Panc1 (cell line): ENCODE measurements around the gene MILR1.

Experiments
- POLR2AphosphoS5 ChIP-seq: IDR thresholded peaks from 2 replicates; pipeline ENCODE4 v1.6.1; 2012; ENCODE audit warnings: mild to moderate bottlenecking, low read depth, low read length, moderate library complexity
- REST ChIP-seq, 2 experiments: IDR thresholded peaks; 2 replicates each; pipeline ENCODE4 v1.6.1; 2011 to 2012; ENCODE audit warnings: low read depth in 2 of 2, control low read depth in 1 of 2, low read length in 1 of 2, mild to moderate bottlenecking in 1 of 2, moderate library complexity in 1 of 2; ENCODE audit not compliant: insufficient read depth in 1 of 2
- TF ChIP-seq, protein P1 (sequence below): fragments of 450-650 bp; IDR thresholded peaks from 2 replicates; pipeline ENCODE4 v1.5.1; 2017; ENCODE audit warnings: mild to moderate bottlenecking

- TF ChIP-seq, protein P1, sequence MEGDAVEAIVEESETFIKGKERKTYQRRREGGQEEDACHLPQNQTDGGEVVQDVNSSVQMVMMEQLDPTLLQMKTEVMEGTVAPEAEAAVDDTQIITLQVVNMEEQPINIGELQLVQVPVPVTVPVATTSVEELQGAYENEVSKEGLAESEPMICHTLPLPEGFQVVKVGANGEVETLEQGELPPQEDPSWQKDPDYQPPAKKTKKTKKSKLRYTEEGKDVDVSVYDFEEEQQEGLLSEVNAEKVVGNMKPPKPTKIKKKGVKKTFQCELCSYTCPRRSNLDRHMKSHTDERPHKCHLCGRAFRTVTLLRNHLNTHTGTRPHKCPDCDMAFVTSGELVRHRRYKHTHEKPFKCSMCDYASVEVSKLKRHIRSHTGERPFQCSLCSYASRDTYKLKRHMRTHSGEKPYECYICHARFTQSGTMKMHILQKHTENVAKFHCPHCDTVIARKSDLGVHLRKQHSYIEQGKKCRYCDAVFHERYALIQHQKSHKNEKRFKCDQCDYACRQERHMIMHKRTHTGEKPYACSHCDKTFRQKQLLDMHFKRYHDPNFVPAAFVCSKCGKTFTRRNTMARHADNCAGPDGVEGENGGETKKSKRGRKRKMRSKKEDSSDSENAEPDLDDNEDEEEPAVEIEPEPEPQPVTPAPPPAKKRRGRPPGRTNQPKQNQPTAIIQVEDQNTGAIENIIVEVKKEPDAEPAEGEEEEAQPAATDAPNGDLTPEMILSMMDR = no peak
- TF ChIP-seq POLR2AphosphoS5 (no peak), REST (IDR thresholded peaks at IDR 0.05; ENCODE audit: insufficient read depth in 1 of 2, low read depth in 2 of 2, low read length in 1 of 2) (no peak)
Observed at GRCh38 chr17:64484380-64484779, 35.5 kb downstream of the MILR1 start.
